COR-L47 (cell line): ENCODE results near the gene DTD2.

Experiments used
- DNase-seq: peaks from one replicate; lab custom pipeline; 2025; lab: John Stamatoyannopoulos, UW

DTD2 gene

GRCh38 chr14:31405106-31405505 lies 52.2 kb downstream of the DTD2 start:
- no peak for DNase-seq

GRCh38 chr14:31403707-31404106 lies 53.6 kb downstream of the DTD2 start:
- DNase-seq: no peak

GRCh38 chr14:31402764-31403439 lies 54.4 kb downstream of the DTD2 start:
- no peak for DNase-seq

GRCh38 chr14:31401369-31401932 lies 55.9 kb downstream of the DTD2 start:
- no peak for DNase-seq

GRCh38 chr14:31400031-31400638 lies 57.2 kb downstream of the DTD2 start:
- no peak for DNase-seq
